ENCODE results near the gene ZC3HAV1.

DNA sequence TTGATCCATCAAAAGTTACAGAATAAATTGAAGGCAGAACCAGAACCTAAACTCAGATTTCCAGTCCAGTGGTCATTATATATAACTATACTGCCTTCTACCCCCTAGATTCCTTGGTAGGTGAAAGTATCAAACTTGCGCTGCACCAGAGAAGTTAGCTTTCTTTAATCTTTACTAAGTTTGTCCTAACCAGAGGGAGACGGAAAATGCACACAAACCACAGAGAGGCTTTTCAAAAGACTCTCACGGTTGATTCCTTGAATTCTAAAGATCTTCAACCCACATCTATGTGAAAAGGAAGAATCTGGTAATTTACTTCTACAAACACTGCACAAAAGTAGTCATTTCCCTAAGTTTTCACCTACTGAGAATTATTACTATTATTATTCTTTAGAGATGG lies 110.1 kb downstream of the ZC3HAV1 start:
- TF ChIP-seq, protein P1, sequence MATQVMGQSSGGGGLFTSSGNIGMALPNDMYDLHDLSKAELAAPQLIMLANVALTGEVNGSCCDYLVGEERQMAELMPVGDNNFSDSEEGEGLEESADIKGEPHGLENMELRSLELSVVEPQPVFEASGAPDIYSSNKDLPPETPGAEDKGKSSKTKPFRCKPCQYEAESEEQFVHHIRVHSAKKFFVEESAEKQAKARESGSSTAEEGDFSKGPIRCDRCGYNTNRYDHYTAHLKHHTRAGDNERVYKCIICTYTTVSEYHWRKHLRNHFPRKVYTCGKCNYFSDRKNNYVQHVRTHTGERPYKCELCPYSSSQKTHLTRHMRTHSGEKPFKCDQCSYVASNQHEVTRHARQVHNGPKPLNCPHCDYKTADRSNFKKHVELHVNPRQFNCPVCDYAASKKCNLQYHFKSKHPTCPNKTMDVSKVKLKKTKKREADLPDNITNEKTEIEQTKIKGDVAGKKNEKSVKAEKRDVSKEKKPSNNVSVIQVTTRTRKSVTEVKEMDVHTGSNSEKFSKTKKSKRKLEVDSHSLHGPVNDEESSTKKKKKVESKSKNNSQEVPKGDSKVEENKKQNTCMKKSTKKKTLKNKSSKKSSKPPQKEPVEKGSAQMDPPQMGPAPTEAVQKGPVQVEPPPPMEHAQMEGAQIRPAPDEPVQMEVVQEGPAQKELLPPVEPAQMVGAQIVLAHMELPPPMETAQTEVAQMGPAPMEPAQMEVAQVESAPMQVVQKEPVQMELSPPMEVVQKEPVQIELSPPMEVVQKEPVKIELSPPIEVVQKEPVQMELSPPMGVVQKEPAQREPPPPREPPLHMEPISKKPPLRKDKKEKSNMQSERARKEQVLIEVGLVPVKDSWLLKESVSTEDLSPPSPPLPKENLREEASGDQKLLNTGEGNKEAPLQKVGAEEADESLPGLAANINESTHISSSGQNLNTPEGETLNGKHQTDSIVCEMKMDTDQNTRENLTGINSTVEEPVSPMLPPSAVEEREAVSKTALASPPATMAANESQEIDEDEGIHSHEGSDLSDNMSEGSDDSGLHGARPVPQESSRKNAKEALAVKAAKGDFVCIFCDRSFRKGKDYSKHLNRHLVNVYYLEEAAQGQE (tag by site-specific recombination; IDR thresholded peaks at IDR 0.05): no peak
- TF ChIP-seq, protein P2, sequence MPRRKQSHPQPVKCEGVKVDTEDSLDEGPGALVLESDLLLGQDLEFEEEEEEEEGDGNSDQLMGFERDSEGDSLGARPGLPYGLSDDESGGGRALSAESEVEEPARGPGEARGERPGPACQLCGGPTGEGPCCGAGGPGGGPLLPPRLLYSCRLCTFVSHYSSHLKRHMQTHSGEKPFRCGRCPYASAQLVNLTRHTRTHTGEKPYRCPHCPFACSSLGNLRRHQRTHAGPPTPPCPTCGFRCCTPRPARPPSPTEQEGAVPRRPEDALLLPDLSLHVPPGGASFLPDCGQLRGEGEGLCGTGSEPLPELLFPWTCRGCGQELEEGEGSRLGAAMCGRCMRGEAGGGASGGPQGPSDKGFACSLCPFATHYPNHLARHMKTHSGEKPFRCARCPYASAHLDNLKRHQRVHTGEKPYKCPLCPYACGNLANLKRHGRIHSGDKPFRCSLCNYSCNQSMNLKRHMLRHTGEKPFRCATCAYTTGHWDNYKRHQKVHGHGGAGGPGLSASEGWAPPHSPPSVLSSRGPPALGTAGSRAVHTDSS (tag by site-specific recombination; IDR thresholded peaks at IDR 0.05): no peak
- TF ChIP-seq ZBTB20 (tag by site-specific recombination; IDR thresholded peaks at IDR 0.05): no peak
- TF ChIP-seq, protein P3, sequence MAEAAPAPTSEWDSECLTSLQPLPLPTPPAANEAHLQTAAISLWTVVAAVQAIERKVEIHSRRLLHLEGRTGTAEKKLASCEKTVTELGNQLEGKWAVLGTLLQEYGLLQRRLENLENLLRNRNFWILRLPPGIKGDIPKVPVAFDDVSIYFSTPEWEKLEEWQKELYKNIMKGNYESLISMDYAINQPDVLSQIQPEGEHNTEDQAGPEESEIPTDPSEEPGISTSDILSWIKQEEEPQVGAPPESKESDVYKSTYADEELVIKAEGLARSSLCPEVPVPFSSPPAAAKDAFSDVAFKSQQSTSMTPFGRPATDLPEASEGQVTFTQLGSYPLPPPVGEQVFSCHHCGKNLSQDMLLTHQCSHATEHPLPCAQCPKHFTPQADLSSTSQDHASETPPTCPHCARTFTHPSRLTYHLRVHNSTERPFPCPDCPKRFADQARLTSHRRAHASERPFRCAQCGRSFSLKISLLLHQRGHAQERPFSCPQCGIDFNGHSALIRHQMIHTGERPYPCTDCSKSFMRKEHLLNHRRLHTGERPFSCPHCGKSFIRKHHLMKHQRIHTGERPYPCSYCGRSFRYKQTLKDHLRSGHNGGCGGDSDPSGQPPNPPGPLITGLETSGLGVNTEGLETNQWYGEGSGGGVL (tag by site-specific recombination; IDR thresholded peaks at IDR 0.05): no peak
- TF ChIP-seq ZNF350 (tag by site-specific recombination; IDR thresholded peaks at IDR 0.05): no peak
- TF ChIP-seq, protein P4, sequence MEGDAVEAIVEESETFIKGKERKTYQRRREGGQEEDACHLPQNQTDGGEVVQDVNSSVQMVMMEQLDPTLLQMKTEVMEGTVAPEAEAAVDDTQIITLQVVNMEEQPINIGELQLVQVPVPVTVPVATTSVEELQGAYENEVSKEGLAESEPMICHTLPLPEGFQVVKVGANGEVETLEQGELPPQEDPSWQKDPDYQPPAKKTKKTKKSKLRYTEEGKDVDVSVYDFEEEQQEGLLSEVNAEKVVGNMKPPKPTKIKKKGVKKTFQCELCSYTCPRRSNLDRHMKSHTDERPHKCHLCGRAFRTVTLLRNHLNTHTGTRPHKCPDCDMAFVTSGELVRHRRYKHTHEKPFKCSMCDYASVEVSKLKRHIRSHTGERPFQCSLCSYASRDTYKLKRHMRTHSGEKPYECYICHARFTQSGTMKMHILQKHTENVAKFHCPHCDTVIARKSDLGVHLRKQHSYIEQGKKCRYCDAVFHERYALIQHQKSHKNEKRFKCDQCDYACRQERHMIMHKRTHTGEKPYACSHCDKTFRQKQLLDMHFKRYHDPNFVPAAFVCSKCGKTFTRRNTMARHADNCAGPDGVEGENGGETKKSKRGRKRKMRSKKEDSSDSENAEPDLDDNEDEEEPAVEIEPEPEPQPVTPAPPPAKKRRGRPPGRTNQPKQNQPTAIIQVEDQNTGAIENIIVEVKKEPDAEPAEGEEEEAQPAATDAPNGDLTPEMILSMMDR (tag by site-specific recombination; IDR thresholded peaks at IDR 0.05): no peak
- no peak for TF ChIP-seq ZNF121 (tag by site-specific recombination; IDR thresholded peaks at IDR 0.05)
- TF ChIP-seq, protein P5, sequence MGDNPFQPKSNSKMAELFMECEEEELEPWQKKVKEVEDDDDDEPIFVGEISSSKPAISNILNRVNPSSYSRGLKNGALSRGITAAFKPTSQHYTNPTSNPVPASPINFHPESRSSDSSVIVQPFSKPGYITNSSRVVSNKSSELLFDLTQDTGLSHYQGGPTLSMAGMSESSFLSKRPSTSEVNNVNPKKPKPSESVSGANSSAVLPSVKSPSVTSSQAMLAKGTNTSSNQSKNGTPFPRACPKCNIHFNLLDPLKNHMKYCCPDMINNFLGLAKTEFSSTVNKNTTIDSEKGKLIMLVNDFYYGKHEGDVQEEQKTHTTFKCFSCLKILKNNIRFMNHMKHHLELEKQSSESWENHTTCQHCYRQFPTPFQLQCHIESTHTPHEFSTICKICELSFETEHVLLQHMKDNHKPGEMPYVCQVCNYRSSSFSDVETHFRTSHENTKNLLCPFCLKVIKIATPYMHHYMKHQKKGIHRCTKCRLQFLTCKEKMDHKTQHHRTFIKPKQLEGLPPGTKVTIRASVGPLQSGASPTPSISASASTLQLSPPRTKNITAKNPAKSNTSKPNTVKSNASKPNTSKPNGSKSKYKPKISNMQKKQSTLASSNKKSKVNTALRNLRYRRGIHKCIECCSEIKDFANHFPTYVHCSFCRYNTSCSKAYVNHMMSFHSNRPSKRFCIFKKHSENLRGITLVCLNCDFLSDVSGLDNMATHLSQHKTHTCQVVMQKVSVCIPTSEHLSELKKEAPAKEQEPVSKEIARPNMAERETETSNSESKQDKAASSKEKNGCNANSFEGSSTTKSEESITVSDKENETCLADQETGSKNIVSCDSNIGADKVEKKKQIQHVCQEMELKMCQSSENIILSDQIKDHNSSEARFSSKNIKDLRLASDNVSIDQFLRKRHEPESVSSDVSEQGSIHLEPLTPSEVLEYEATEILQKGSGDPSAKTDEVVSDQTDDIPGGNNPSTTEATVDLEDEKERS (tag by site-specific recombination; IDR thresholded peaks at IDR 0.05): no peak
- TF ChIP-seq SP2 (tag by site-specific recombination; IDR thresholded peaks at IDR 0.05): no peak
- TF ChIP-seq, protein P6, sequence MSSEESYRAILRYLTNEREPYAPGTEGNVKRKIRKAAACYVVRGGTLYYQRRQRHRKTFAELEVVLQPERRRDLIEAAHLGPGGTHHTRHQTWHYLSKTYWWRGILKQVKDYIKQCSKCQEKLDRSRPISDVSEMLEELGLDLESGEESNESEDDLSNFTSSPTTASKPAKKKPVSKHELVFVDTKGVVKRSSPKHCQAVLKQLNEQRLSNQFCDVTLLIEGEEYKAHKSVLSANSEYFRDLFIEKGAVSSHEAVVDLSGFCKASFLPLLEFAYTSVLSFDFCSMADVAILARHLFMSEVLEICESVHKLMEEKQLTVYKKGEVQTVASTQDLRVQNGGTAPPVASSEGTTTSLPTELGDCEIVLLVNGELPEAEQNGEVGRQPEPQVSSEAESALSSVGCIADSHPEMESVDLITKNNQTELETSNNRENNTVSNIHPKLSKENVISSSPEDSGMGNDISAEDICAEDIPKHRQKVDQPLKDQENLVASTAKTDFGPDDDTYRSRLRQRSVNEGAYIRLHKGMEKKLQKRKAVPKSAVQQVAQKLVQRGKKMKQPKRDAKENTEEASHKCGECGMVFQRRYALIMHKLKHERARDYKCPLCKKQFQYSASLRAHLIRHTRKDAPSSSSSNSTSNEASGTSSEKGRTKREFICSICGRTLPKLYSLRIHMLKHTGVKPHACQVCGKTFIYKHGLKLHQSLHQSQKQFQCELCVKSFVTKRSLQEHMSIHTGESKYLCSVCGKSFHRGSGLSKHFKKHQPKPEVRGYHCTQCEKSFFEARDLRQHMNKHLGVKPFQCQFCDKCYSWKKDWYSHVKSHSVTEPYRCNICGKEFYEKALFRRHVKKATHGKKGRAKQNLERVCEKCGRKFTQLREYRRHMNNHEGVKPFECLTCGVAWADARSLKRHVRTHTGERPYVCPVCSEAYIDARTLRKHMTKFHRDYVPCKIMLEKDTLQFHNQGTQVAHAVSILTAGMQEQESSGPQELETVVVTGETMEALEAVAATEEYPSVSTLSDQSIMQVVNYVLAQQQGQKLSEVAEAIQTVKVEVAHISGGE (tag by site-specific recombination; conservative IDR thresholded peaks at IDR 0.05; ENCODE audit: low read depth): no peak

Data from HEK293 (cell line).